Panc1 (cell line): ENCODE measurements around the gene SLC1A2. TPM values are rescaled to one million over a fixed set of nuclear protein-coding genes. Genes with fewer than 3 reads are reported as not detected.

Experiments
- ATAC-seq: fragments of 200-7000 bp; cut with Tn5 transposase; 2 replicates; pipeline ENCODE4 v1.9.1; 2020; ENCODE audit warnings: mild to moderate bottlenecking, moderate library complexity
- BruUV-seq: library from RNA; stranded (reverse); fragments of 400-500 nt; replicated peaks from 2 replicates; lab custom pipeline; 2021; lab: Mats Ljungman, UMichigan
- CTCF ChIA-PET: fragments of 300-600 bp; sonication (Branson Sonifier 250); formaldehyde crosslinking; loops from one replicate; lab custom pipeline; 2022; ENCODE audit warnings: antibody characterized with exemption; lab: Charles Lee
- POLR2A ChIA-PET: fragments of 300-600 bp; sonication (Branson Sonifier 250); formaldehyde crosslinking; loops from one replicate; lab custom pipeline; 2022; ENCODE audit warnings: antibody characterized with exemption; lab: Charles Lee
- DNase-seq: peaks from one replicate; pipeline ENCODE4 v3.0.0-alpha.2; 2010; ENCODE audit warnings: low read depth, low spot score
- H3K27ac ChIP-seq: 2 replicates; pipeline ENCODE4 v1.5.1; 2011; ENCODE audit warnings: mild to moderate bottlenecking, low read length, inconsistent platforms
- H3K27me3 ChIP-seq: fragments of 200-500 bp; sonication (Bioruptor generic); 2 replicates; pipeline ENCODE4 v1.6.0; 2014; ENCODE audit warnings: low read length, inconsistent platforms; ENCODE audit not compliant: control insufficient read depth, insufficient read depth
- H3K36me3 ChIP-seq: fragments of 200-500 bp; sonication (Bioruptor generic); 2 replicates; pipeline ENCODE4 v1.5.1; 2014; ENCODE audit warnings: inconsistent platforms, mild to moderate bottlenecking, low read length, moderate library complexity; ENCODE audit not compliant: control insufficient read depth, insufficient read depth
- H3K4me1 ChIP-seq: 2 replicates; pipeline ENCODE4 v1.5.1; 2011; ENCODE audit warnings: inconsistent platforms, mild to moderate bottlenecking, low read length, moderate library complexity; ENCODE audit not compliant: control insufficient read depth, insufficient read depth
- H3K4me3 ChIP-seq, 2 experiments: 2 replicates each; pipeline ENCODE4 v1.5.1; 2011 to 2012; ENCODE audit warnings: low read depth in 2 of 2, low read length in 2 of 2, mild to moderate bottlenecking in 2 of 2, inconsistent platforms in 1 of 2, moderate library complexity in 1 of 2
- H3K9me3 ChIP-seq: fragments of 200-500 bp; sonication (Bioruptor generic); 2 replicates; pipeline ENCODE4 v1.5.1; 2014; ENCODE audit warnings: low read depth, mild to moderate bottlenecking, inconsistent platforms, low read length, moderate library complexity; ENCODE audit not compliant: control insufficient read depth, insufficient read depth
- CTCF ChIP-seq: fragments of 450-650 bp; IDR thresholded peaks from 2 replicates; pipeline ENCODE4 v1.5.1; 2017; ENCODE audit warnings: mild to moderate bottlenecking
- POLR2AphosphoS5 ChIP-seq: IDR thresholded peaks from 2 replicates; pipeline ENCODE4 v1.6.1; 2012; ENCODE audit warnings: mild to moderate bottlenecking, low read depth, low read length, moderate library complexity
- REST ChIP-seq, 2 experiments: IDR thresholded peaks; 2 replicates each; pipeline ENCODE4 v1.6.1; 2011 to 2012; ENCODE audit warnings: low read depth in 2 of 2, control low read depth in 1 of 2, low read length in 1 of 2, mild to moderate bottlenecking in 1 of 2, moderate library complexity in 1 of 2; ENCODE audit not compliant: insufficient read depth in 1 of 2
- SIN3A ChIP-seq: IDR thresholded peaks from 2 replicates; pipeline ENCODE4 v1.6.1; 2012; ENCODE audit warnings: low read depth, mild to moderate bottlenecking, low read length, moderate library complexity, borderline replicate concordance; ENCODE audit not compliant: insufficient read depth
- TCF7L2 ChIP-seq: IDR thresholded peaks from 2 replicates; pipeline ENCODE4 v1.6.1; 2011; ENCODE audit warnings: mild to moderate bottlenecking, low read depth, low read length, inconsistent platforms
- in situ Hi-C: cut with HindIII; loops from 2 replicates; pipeline ENCODE4 v1.10.0; 2016; ENCODE audit warnings: low sequenced_read_pairs, low pct_unique_long_range_greater_than_20kb
- intact Hi-C: fragments of 100-400 bp; cut with micrococcal nuclease; formaldehyde crosslinking; loops from one replicate; pipeline ENCODE4 v1.10.0; 2022; ENCODE audit not compliant: unreplicated experiment
- total RNA-seq: library from RNA; stranded (reverse); gene quantifications from one replicate; pipeline ENCODE4 v1.2.1, GENCODE V29; 2021; ENCODE audit not compliant: unreplicated experiment

Gene SLC1A2
- total RNA-seq, 1 experiment from 2014 or later: 0.21 TPM

DNA sequence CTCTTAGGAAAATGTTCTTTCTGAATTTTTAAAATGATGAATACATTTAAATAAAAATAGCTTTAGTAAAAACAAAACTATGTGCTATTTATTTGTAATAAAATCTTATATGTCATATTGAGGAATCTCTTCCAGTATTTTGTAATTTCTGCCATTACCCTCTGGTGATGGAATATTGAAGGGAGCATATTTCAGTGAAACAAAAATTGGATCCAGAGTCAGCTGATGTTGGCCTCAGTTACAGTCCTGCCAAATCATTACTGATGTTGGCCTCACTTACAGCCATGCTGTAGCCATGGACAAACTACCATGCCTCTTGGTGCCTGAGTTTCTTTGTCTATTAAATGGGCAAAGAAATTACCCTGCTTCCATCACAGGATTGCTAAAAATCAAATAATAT is 133.2 kb downstream of the SLC1A2 start:
- H3K9me3 ChIP-seq: no peaks in the 10 kb centered on the region
- TF ChIP-seq SIN3A (no peak), CTCF (no peak), TCF7L2 (no peak), REST (IDR thresholded peaks at IDR 0.05; ENCODE audit: insufficient read depth in 1 of 2, low read depth in 2 of 2, low read length in 1 of 2) (no peak), POLR2AphosphoS5 (no peak)
- in situ Hi-C loops: no loop called here
- H3K36me3 ChIP-seq: no peaks in the 10 kb centered on the region
- BruUV-seq: no TSS peak
- DNase-seq (no peak), ATAC-seq (no peak)
- no peaks in the 10 kb centered on the region for H3K4me1 ChIP-seq
- H3K27me3 ChIP-seq: no peaks in the 10 kb centered on the region
- H3K27ac ChIP-seq: no peak overlapping the region
- POLR2A ChIA-PET: no interaction called here
- CTCF ChIA-PET: no interaction called here
- intact Hi-C loops: no loop called here
- no peak overlapping the region for H3K4me3 ChIP-seq

GRCh38 chr11:35285471-35285870 is 133.9 kb downstream of the SLC1A2 start:
- Histone ChIP-seq H3K27ac (no peak overlapping the region), H3K27me3 (no peaks in the 10 kb centered on the region), H3K4me1 (no peaks in the 10 kb centered on the region), H3K36me3 (no peaks in the 10 kb centered on the region), H3K9me3 (no peaks in the 10 kb centered on the region), H3K4me3 (no peak overlapping the region)
- CTCF ChIA-PET: no interaction called here
- DNase-seq (no peak), ATAC-seq (no peak)
- intact Hi-C loops: no loop called here
- in situ Hi-C loops: no loop called here
- POLR2A ChIA-PET: no interaction called here
- no peak for TF ChIP-seq CTCF
- no peak for TF ChIP-seq TCF7L2
- no peak for TF ChIP-seq REST (IDR thresholded peaks at IDR 0.05; ENCODE audit: insufficient read depth in 1 of 2, low read depth in 2 of 2, low read length in 1 of 2)
- no peak for TF ChIP-seq POLR2AphosphoS5
- no peak for TF ChIP-seq SIN3A
- BruUV-seq: no TSS peak
